Measurements from ENCODE around the gene SPATA3. TPM values are rescaled to one million over a fixed set of nuclear protein-coding genes. Genes with fewer than 3 reads are reported as not detected.

The SPATA3 gene
- total and polyA plus RNA-seq, 2 of the 13 experiments (the other 11 are each of a cell fraction or from before 2014, with no cell fraction given) = not detected

DNA sequence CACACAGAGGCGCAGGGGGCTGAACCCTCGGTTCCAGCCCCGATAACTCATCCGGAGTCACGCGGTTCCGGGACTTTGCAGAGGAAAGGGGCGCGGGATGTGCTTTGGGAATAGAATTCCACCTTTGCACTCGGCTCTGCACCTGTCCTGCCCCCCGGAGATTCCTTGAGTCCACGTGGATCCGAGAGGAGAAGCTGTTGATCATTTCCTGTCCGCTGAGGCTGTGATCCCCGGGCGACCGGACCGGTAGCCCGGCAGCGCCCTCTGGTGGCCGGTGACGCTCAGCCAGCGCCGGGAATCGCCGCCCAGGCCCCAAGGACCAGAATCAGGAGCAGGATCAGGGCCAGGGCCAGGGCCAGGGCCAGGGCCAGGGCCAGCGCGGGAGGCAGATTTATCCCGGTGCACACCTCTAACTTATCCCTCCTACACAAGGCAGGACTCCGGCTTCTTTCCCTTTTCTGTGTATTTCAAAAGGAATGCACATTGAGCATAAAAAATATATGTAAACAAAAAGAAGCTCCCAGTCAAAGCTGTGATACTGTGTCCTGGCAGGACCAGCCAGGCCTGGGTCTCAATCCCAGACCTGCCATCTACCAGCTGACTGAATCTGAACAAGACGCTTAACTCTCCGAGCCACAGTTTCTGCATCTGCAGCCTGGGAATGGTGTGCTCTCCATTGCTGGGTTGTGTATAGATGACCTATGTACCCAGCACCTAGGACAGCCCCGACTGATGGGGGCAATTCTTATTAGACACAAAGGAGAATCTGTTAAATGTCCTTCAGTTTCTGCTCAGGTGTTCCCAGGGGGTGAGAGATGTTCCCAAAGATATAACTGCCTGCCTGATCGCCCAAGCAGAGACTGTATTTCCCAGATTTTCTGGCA lies 8.5 kb upstream of the SPATA3 start (continued):
- TF ChIP-seq SCMH1 (CRISPR knock-in tag; IDR thresholded peaks at IDR 0.05; ENCODE audit: borderline replicate concordance) (no peak), ZNF670 (CRISPR knock-in tag; IDR thresholded peaks at IDR 0.05; ENCODE audit: borderline replicate concordance) (no peak), ZNF546 (CRISPR knock-in tag; conservative IDR thresholded peaks at IDR 0.05) (no peak), KMT2A (CRISPR knock-in tag; IDR thresholded peaks at IDR 0.05) (no peak), ZNF33A (CRISPR knock-in tag; IDR thresholded peaks at IDR 0.05; ENCODE audit: borderline replicate concordance) (no peak), NCOA1 (CRISPR knock-in tag; IDR thresholded peaks at IDR 0.05) (no peak), KLF6 (CRISPR knock-in tag; IDR thresholded peaks at IDR 0.05) (peak; percentile 33; the same call in 1 of the 2 replicates), DZIP1 (CRISPR knock-in tag; IDR thresholded peaks at IDR 0.05) (peak; percentile 28; the same call in 1 of the 2 replicates), ZSCAN29 (CRISPR knock-in tag; conservative IDR thresholded peaks at IDR 0.05) (0 out of 2 replicates have a peak, but pooled peaks have one; percentile 39), GRHL1 (CRISPR knock-in tag; conservative IDR thresholded peaks at IDR 0.05) (no peak), ZMAT3 (CRISPR knock-in tag; conservative IDR thresholded peaks at IDR 0.05) (no peak), ZNF816 (CRISPR knock-in tag; IDR thresholded peaks at IDR 0.05; ENCODE audit: borderline replicate concordance) (no peak), KLF13 (CRISPR knock-in tag; IDR thresholded peaks at IDR 0.05) (no peak), ARNT (IDR thresholded peaks at IDR 0.05) (no peak), ZNF331 (CRISPR knock-in tag; IDR thresholded peaks at IDR 0.05) (peak; percentile 66; the same call in 1 of the 2 replicates), IKZF1 (IDR thresholded peaks at IDR 0.05) (no peak), SMARCC2 (IDR thresholded peaks at IDR 0.05) (no peak), MNT (IDR thresholded peaks at IDR 0.05) (peak; percentile 47; the same call in 1 of the 2 replicates), SKI (IDR thresholded peaks at IDR 0.05; ENCODE audit: partially characterized antibody) (peak; percentile 28), ZNF292 (CRISPR knock-in tag; IDR thresholded peaks at IDR 0.05; ENCODE audit: borderline replicate concordance, low read depth) (peak; percentile 79), SUZ12 (IDR thresholded peaks at IDR 0.05; ENCODE audit: low read depth, low read length) (no peak), CCDC6 (CRISPR knock-in tag; IDR thresholded peaks at IDR 0.05) (no peak), SOX5 (CRISPR knock-in tag; IDR thresholded peaks at IDR 0.05; ENCODE audit: borderline replicate concordance) (0 out of 2 replicates have a peak, but pooled peaks have one; percentile 7), ZNF263 (CRISPR knock-in tag; IDR thresholded peaks at IDR 0.05) (no peak)
- TF ChIP-seq, protein P1, sequence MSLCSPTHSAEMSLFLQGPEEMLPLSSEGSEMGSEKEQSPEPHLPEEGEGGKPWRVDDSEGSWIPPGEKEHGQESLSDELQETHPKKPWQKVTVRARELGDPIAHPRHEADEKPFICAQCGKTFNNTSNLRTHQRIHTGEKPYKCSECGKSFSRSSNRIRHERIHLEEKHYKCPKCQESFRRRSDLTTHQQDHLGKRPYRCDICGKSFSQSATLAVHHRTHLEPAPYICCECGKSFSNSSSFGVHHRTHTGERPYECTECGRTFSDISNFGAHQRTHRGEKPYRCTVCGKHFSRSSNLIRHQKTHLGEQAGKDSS (CRISPR knock-in tag; IDR thresholded peaks at IDR 0.05; ENCODE audit: borderline replicate concordance, low read depth) = no peak
